SH-SY5Y (cell line): ENCODE measurements around the gene CEP350.

ENCODE experiments used
- GATA2 ChIP-seq: IDR thresholded peaks from 2 replicates; pipeline ENCODE4 v1.6.1; 2011; ENCODE audit warnings: mild to moderate bottlenecking, low read depth, low read length
- GATA3 ChIP-seq: IDR thresholded peaks from 2 replicates; pipeline ENCODE4 v1.6.1; 2011; ENCODE audit warnings: low read depth, mild to moderate bottlenecking, low read length, moderate library complexity

DNA sequence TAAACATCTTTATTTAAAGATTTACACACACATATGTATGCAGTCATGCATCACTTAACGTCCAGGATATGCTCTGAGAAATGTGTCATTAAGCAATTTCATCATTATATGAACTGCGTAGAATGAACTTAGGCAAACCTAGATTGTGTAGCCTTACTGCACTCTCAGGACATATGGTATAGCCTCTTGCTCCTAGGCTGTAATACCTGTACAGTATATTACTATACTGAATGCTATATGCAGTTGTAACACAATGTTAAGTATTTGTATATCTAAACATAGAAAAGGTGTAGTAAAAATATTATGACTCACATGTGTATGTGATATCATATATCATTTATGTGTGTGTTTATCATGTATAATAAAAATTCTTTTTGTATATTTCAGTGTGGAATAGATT lies 126.9 kb downstream of the CEP350 start:
- TF ChIP-seq GATA3 (no peak), GATA2 (no peak)
